ENCODE measurements around the gene MLEC. TPM values are rescaled to one million over a fixed set of nuclear protein-coding genes. Genes with fewer than 3 reads are reported as not detected.

Gene MLEC
- polyA plus RNA-seq, 4 donors, result 9.7 to 228 (median 95.8) TPM

DNA sequence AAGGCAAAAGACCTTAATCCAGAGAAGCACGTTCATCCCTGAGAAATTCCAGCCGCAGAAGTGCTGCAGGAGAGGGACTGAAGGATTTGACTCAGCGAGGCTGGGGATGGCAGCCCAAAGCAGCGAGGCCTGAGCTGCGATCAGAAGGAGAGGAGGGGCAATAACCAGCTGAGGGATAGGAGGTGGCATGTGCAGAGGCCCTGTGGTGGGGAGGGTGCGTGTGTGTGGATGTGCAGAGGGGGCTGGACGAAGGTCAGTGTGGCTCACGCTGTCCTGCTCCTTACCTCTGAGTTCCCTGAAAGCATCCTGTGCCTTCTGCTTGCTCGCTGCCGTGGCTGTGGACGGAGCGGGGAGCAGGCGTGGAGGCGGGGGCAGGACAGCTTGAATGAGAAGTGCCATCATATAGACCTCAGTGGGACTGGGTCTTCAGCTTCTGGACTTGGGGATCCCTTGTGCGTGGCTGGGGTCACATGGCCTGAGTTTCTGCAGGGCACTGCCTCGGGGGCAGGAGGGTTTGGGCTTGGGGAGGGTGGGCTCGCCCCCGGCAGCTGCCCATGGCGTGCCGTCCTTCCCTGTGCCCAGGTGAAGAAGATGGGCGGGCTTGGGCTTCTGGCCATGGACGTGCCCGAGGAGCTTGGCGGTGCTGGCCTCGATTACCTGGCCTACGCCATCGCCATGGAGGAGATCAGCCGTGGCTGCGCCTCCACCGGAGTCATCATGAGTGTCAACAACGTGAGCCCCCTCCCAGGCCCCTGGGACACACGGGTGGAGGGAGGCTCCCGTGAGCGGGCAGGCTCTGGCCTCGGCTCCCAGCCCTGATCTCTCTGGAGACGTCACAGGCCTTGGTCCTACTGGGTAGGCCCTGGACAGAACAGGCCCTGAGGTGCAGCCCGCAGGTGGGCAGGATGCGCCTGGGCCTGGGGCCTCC is 49.7 kb downstream of the MLEC start:
- peaks cover 0 to 3% (median 0%) of the 10 kb centered on the region in 3 donors for H3K4me1 ChIP-seq (ENCODE audit: control insufficient read depth in 3 of 3, insufficient read depth in 2 of 3, low read depth in 1 of 3, low read length in 2 of 3)
- no peak for DNase-seq
- no peak overlapping the region for H3K27ac ChIP-seq (ENCODE audit: low read depth in 1 of 3, low read length in 2 of 3)
- no peaks in the 10 kb centered on the region for H3K27me3 ChIP-seq (ENCODE audit: control insufficient read depth in 3 of 3, insufficient read depth in 3 of 3, low read length in 3 of 3)
- peaks cover 12 to 71% (median 27%) of the 10 kb centered on the region in 3 donors for H3K36me3 ChIP-seq (ENCODE audit: control insufficient read depth in 3 of 3, insufficient read depth in 2 of 3, low read depth in 1 of 3, low read length in 3 of 3)
- H3K4me3 ChIP-seq (ENCODE audit: low read depth in 1 of 3, low read length in 3 of 3), result no peak overlapping the region
- FAIRE-seq, result no peak
- H3K9me3 ChIP-seq (ENCODE audit: control insufficient read depth in 2 of 2, insufficient read depth in 1 of 2, low read depth in 1 of 2, low read length in 1 of 2), result no peaks in the 10 kb centered on the region
- 90 to 94% (median 92%) methylated on average over 38 of the region's 38 CpGs for WGBS, 3 donors

DNA sequence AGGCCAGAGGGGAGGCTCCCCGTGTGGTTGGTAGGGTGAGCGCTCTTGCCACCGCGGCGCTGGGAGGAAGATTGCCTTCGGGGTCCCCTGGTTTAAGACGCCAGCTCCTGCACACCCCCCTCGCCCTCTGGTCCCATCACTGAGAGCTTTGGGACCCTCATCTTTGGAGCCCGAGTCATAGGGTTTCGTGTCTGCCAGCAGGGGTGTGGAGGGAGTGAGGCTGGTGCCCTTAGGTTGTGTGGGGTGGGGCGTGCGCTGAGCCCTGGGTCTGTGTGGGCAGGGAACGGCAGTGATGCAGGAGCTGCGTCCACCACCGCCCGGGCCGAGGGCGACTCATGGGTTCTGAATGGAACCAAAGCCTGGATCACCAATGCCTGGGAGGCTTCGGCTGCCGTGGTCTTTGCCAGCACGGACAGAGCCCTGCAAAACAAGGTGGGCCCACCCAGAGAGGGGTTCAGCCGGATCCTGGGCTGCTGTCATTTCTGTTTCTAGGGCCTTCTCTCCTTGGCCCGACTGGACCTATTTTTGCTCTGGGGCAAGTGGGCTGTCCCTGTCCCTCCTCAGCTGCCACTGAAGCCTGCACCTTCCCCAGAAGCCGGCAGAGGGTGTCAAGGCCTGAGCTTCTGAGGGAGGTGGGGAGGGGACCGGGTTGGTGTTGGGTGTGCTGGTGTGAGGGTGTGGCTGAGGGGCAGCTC is 50.8 kb downstream of the MLEC start:
- H3K9me3 ChIP-seq (ENCODE audit: control insufficient read depth in 2 of 2, insufficient read depth in 1 of 2, low read depth in 1 of 2, low read length in 1 of 2), result no peaks in the 10 kb centered on the region
- no peak for DNase-seq
- WGBS, 3 donors, result 89 to 93% (median 92%) methylated on average over 20 to 25 of the region's 25 CpGs

DNA sequence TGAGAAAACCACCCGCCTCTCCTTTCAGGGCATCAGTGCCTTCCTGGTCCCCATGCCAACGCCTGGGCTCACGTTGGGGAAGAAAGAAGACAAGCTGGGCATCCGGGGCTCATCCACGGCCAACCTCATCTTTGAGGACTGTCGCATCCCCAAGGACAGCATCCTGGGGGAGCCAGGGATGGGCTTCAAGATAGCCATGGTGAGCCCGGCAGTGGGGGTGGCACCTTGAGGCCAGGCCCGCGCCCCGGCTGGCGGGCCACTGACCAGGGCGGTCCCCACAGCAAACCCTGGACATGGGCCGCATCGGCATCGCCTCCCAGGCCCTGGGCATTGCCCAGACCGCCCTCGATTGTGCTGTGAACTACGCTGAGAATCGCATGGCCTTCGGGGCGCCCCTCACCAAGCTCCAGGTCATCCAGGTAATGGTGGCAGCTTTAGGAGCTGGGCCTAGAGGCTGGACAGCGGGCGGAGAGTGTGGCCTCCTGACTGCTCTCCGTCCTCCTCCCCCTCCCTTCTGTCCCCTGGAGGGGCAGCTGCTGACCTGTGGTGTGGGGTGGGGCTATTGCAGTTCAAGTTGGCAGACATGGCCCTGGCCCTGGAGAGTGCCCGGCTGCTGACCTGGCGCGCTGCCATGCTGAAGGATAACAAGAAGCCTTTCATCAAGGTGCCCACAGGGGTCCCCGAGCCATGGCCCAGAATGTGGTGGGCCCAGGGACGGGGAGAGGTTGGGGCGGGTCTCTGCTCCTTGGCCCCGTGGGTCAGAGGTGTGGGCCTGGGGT is 51.5 kb downstream of the MLEC start:
- FAIRE-seq (no peak), DNase-seq (no peak)
- Histone ChIP-seq H3K4me3 (ENCODE audit: low read depth in 1 of 3, low read length in 3 of 3) (no peak overlapping the region), H3K27ac (ENCODE audit: low read depth in 1 of 3, low read length in 2 of 3) (no peak overlapping the region), H3K9me3 (ENCODE audit: control insufficient read depth in 2 of 2, insufficient read depth in 1 of 2, low read depth in 1 of 2, low read length in 1 of 2) (no peaks in the 10 kb centered on the region), H3K36me3 (ENCODE audit: control insufficient read depth in 3 of 3, insufficient read depth in 2 of 3, low read depth in 1 of 3, low read length in 3 of 3) (peaks cover 12 to 69% (median 27%) of the 10 kb centered on the region in 3 donors), H3K4me1 (ENCODE audit: control insufficient read depth in 3 of 3, insufficient read depth in 2 of 3, low read depth in 1 of 3, low read length in 2 of 3) (peaks cover 0 to 3% (median 0%) of the 10 kb centered on the region in 3 donors), H3K27me3 (ENCODE audit: control insufficient read depth in 3 of 3, insufficient read depth in 3 of 3, low read length in 3 of 3) (no peaks in the 10 kb centered on the region)
- WGBS, 3 donors, result 88 to 91% (median 90%) methylated on average over 29 to 31 of the region's 31 CpGs

More for the DNA sequence above, 50.8 kb downstream of the MLEC start:
- no peak for FAIRE-seq
- H3K27ac ChIP-seq (ENCODE audit: low read depth in 1 of 3, low read length in 2 of 3), result no peak overlapping the region
- H3K27me3 ChIP-seq (ENCODE audit: control insufficient read depth in 3 of 3, insufficient read depth in 3 of 3, low read length in 3 of 3), result no peaks in the 10 kb centered on the region
- no peak overlapping the region for H3K4me3 ChIP-seq (ENCODE audit: low read depth in 1 of 3, low read length in 3 of 3)
- H3K36me3 ChIP-seq (ENCODE audit: control insufficient read depth in 3 of 3, insufficient read depth in 2 of 3, low read depth in 1 of 3, low read length in 3 of 3), result peaks cover 12 to 73% (median 27%) of the 10 kb centered on the region in 3 donors
- H3K4me1 ChIP-seq (ENCODE audit: control insufficient read depth in 3 of 3, insufficient read depth in 2 of 3, low read depth in 1 of 3, low read length in 2 of 3), result peaks cover 0 to 3% (median 0%) of the 10 kb centered on the region in 3 donors

DNA sequence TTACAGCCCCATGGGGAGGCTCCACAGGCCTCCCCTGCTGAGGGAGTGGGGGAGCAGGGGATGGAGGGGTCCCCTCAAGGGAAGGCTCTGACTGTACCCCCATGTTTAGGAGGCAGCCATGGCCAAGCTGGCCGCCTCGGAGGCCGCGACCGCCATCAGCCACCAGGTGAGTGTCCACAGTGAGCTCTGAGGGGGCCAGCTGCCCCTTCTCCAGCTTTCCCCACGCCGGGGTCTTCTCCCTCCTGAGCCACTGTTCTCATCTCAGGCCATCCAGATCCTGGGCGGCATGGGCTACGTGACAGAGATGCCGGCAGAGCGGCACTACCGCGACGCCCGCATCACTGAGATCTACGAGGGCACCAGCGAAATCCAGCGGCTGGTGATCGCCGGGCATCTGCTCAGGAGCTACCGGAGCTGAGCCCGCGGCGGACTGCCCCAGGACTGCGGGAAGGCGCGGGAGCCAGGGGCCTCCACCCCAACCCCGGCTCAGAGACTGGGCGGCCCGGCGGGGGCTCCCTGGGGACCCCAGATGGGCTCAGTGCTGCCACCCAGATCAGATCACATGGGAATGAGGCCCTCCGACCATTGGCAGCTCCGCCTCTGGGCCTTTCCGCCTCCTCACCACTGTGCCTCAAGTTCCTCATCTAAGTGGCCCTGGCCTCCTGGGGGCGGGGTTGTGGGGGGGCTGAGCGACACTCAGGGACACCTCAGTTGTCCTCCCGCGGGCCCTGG is 52.2 kb downstream of the MLEC start:
- no peaks in the 10 kb centered on the region for H3K9me3 ChIP-seq (ENCODE audit: control insufficient read depth in 2 of 2, insufficient read depth in 1 of 2, low read depth in 1 of 2, low read length in 1 of 2)
- H3K36me3 ChIP-seq (ENCODE audit: control insufficient read depth in 3 of 3, insufficient read depth in 2 of 3, low read depth in 1 of 3, low read length in 3 of 3), result peaks cover 12 to 64% (median 27%) of the 10 kb centered on the region in 3 donors
- peaks cover 0 to 3% (median 0%) of the 10 kb centered on the region in 3 donors for H3K4me1 ChIP-seq (ENCODE audit: control insufficient read depth in 3 of 3, insufficient read depth in 2 of 3, low read depth in 1 of 3, low read length in 2 of 3)
- 90 to 92% (median 90%) methylated on average over 37 to 38 of the region's 38 CpGs for WGBS, 3 donors
- DNase-seq, result no peak
- H3K27ac ChIP-seq (ENCODE audit: low read depth in 1 of 3, low read length in 2 of 3), result no peak overlapping the region
- no peaks in the 10 kb centered on the region for H3K27me3 ChIP-seq (ENCODE audit: control insufficient read depth in 3 of 3, insufficient read depth in 3 of 3, low read length in 3 of 3)
- no peak for FAIRE-seq
- H3K4me3 ChIP-seq (ENCODE audit: low read depth in 1 of 3, low read length in 3 of 3), result no peak overlapping the region

DNA sequence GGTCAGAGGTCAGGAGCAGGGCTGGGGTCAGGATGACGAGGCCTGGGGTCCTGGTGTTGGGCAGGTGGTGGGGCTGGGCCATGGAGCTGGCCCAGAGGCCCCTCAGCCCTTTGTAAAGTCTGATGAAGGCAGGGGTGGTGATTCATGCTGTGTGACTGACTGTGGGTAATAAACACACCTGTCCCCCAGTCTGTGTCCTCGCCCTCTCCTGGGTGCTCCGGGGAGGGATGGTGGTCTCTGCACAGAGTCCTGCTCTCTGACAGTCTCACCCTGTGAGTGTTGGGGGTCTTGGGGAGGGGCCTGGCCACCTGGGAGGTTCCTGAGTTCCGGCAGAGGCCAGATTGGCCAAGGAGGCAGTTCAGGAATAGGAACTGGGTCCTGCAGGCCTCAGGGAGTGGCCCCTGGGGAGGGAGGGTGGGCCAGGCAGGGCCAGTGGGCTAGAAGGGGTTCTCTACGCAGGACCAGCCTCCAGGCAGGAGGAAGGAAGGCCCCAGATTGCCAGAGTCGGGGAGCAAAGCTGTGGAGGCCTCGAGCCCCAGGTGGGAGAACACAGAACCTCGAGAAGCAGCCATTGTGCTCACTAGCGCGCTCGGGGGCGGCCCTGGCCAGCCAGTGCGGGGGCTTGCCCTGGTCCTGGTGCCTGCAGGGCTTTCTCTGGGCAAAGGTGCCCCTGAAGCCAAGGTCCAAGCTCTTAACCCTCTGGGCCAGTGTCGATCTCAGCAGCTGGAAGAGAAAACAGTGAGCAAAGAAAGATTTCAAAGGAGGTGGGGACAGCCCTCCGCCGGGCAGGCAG is 53.1 kb downstream of the MLEC start:
- peaks cover 0 to 3% (median 0%) of the 10 kb centered on the region in 3 donors for H3K4me1 ChIP-seq (ENCODE audit: control insufficient read depth in 3 of 3, insufficient read depth in 2 of 3, low read depth in 1 of 3, low read length in 2 of 3)
- no peaks in the 10 kb centered on the region for H3K9me3 ChIP-seq (ENCODE audit: control insufficient read depth in 2 of 2, insufficient read depth in 1 of 2, low read depth in 1 of 2, low read length in 1 of 2)
- FAIRE-seq, result no peak
- no peak overlapping the region for H3K4me3 ChIP-seq (ENCODE audit: low read depth in 1 of 3, low read length in 3 of 3)
- DNase-seq, result no peak
- H3K36me3 ChIP-seq (ENCODE audit: control insufficient read depth in 3 of 3, insufficient read depth in 2 of 3, low read depth in 1 of 3, low read length in 3 of 3), result peaks cover 12 to 58% (median 27%) of the 10 kb centered on the region in 3 donors
- 49 to 76% (median 52%) methylated on average over 15 to 16 of the region's 16 CpGs for WGBS, 3 donors
- H3K27ac ChIP-seq (ENCODE audit: low read depth in 1 of 3, low read length in 2 of 3), result no peak overlapping the region
- no peaks in the 10 kb centered on the region for H3K27me3 ChIP-seq (ENCODE audit: control insufficient read depth in 3 of 3, insufficient read depth in 3 of 3, low read length in 3 of 3)

DNA sequence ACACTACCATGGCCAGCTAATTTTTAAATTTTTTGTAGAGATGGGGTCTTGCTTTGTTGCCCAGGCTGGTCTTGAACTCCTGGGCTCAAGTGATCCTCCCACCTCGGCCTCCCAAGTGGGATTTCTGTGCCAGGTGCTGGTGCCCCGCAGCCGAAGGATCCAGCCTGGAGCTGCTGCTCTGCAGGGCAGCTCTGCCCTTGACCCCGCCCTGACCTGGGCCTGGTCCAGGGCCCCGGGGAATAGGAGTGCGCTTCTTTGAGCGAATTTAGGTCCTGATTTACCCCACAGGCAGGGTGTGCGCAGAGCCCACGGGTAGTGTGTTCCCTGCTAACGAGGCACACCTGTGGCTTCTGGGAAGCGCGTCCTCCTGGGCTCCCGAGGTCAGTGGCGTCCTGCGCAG is 53.9 kb downstream of the MLEC start:
- Histone ChIP-seq H3K27ac (ENCODE audit: low read depth in 1 of 3, low read length in 2 of 3) (no peak overlapping the region), H3K4me3 (ENCODE audit: low read depth in 1 of 3, low read length in 3 of 3) (no peak overlapping the region), H3K36me3 (ENCODE audit: control insufficient read depth in 3 of 3, insufficient read depth in 2 of 3, low read depth in 1 of 3, low read length in 3 of 3) (peaks cover 12 to 60% (median 27%) of the 10 kb centered on the region in 3 donors), H3K4me1 (ENCODE audit: control insufficient read depth in 3 of 3, insufficient read depth in 2 of 3, low read depth in 1 of 3, low read length in 2 of 3) (peaks cover 0 to 3% (median 0%) of the 10 kb centered on the region in 3 donors), H3K9me3 (ENCODE audit: control insufficient read depth in 2 of 2, insufficient read depth in 1 of 2, low read depth in 1 of 2, low read length in 1 of 2) (no peaks in the 10 kb centered on the region), H3K27me3 (ENCODE audit: control insufficient read depth in 3 of 3, insufficient read depth in 3 of 3, low read length in 3 of 3) (no peaks in the 10 kb centered on the region)
- 86 to 92% (median 90%) methylated on average over 15 of the region's 15 CpGs for WGBS, 3 donors
- no peak for FAIRE-seq
- DNase-seq, result no peak

All from small intestine (tissue), 7 donors.